GM21381 (cell line): ENCODE measurements around the gene MMD.
A peak's percentile ranks its signal among the peaks of the same experiment; 100 is the strongest.

ENCODE experiments used
- ATAC-seq: cut with Tn5 transposase; IDR thresholded peaks from one replicate; pipeline ENCODE4 v1.9.1; 2021; ENCODE audit warnings: mild to moderate bottlenecking, moderate library complexity; ENCODE audit not compliant: unreplicated experiment

MMD gene

DNA sequence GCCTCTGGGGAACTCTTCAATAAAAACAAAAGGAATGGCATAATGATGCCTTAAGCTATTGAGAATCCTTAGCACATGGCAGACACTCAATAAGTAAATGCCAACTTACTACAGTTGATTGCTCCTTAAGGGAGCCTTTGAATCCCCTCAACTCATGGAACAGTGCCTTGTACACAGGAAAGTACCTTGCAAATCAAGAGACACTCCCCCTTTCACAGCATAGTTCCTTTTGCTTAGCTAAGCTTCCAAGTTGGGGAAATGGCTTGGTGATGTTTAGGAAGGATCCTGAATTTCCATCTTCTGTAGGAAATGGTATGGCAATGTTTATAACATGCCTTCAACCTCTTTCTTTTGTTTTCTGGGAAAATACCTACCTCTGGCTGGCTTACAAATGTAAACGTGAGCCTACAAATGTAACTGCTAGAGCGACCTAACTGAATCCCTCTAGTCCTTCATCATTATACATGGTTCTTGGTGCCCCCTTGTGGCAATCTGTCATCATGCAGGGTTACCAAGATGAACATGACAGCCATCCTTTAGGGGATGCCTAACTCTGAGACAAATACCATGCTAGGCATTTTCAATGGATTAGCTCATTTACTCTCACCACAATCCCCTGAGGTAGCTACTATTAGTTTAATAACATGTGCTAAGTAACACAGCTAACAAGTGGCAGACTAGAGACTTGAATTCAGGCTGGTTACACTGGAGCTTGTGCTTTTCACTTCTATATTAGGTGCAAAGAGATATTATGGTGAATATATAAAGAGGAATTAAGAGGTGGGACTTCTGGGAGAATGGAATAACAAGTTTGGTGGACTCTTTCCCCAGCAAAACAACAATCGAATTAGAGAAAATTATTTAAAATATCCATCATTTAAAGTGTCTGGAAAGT, 65.0 kb downstream of the MMD start:
- ATAC-seq = peak; percentile 95

DNA sequence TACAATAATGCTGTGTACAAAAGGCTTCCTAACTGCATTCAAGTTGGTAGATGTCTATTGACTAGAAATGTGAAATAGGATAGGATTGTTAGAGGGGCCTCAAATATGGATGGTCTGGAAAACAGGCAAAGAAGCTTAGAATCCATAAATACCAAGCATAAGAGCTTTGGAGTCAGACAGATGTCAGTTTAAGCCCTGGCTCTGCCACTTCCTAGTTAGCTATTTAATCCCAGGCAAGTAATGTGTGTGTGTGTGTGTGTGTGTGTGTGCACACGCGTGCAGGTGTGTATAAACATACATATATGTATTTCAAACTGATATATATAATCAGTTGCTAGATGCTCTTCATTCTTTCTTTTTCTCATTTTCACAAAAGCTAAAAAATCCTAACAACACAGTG, 66.7 kb downstream of the MMD start:
- ATAC-seq = no peak

DNA sequence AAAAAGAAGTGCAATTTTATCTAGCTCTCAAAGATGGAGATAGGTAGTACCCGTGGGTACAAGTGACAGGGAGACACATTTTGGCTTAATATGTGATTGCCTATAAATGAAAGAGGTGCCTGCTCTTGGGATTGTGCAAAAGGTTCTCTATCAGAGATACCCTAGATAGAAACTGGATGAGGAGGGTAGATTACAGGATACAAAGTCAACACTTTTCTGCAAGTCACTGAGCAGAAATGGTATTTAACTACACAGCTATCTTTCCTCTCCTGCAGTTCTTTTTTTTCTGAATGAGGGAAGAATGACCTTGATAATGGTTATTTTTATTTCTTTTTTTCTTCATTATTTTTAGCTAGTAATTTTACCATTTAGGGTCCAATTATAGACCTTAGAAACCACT, 67.6 kb downstream of the MMD start:
- no peak for ATAC-seq

DNA sequence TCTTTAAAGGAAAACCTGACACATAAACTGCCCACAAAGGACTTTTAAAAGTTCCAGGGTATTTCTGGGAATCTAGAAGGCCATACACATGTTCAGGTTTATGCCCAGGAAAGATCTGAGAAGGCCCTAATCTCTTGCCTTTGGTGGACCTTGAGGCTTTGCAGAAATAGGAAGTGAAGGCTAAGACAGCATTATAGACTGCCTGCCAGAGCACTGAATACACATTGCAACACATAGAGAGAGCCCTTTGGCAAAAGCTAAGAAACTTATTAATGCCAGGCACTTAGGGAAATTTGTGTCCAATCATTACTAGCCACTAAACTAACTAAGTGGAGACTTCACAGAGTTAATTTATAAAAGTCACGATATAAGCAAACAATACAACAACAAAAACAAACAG, 70.4 kb downstream of the MMD start:
- no peak for ATAC-seq

DNA sequence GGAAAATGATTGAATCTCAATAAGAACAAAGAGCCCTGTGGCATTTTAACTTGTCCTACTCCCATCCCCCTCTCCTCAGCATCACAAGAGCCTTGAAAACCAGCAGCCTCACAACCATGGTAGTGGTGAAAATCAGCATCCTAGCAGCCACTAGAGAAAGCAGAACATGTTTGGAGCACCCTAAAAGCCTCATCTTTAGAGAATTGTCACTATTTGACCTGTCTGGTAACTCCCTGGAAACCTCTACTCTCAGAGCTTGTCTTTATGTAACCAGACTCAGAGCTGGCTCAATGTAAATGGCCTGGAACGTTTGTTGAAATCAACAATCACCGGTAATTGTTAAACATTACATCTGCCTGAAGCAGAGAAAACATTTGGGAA, 70.8 kb downstream of the MMD start:
- ATAC-seq = no peak

DNA sequence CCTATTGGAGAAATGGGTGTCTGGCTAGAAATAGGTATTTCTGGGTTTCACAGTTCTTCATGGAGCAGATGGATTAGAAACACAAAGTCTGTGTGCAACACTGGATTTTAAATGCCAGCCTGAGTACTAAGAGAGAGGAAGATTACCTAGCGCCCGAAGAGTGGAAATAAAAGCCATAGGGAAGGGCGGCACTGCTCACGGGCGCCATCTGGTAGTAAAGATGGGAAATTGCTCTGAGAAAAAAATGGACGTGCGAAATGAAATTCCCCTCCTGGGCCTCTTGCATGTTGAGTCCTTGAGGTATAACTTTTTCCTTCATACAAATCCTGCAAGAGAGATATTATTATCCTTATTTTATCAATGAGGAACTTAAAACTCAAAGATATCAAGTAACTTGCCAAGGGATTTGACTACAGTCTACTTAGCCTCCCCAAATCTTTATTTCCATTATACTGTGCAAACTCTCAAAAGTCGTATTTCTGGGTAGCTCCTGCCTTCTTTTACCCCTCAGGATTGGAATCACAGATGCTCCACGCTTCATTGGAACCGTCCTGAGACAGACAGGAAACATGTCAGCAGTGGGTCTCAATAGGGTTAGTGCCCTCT, 72.8 kb downstream of the MMD start:
- peak; percentile 63 for ATAC-seq

DNA sequence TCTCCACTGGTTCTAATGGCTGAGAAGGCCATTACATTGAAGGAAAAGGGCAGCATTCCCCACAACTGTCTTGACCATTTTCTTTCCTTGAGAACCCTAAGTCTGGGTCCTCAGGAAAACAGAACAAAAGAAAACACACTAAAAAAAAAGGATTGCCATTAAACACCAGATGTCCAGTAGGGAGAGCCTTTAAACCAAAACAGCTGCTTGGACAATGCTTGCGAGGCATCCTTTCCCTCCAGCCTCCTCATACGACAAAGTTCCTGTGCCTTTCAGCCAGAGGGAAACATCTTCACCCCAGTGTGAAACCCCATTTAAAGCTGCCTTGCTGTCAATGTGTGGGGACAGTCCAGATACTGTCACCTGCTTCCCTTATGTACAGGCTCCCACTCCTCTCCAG, 74.3 kb downstream of the MMD start:
- ATAC-seq = no peak

DNA sequence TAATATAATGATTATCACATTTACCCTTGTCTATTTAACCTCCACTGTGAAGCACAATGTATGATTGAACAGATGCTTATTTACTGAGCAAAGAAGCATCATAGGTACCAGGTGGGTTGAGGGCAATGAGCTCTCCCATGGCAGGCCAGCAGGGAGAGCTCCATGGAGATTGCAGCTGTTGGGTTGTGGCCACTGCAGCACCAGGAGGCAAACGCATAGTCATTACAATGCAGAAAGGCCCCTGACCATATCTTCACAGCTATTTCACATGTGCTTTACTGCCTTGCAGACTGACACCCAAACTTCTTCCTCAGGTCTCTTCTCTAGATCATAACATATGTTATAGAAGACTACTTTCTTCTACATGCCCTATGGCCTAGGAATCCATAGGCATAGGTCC, 75.0 kb downstream of the MMD start:
- ATAC-seq = no peak

DNA sequence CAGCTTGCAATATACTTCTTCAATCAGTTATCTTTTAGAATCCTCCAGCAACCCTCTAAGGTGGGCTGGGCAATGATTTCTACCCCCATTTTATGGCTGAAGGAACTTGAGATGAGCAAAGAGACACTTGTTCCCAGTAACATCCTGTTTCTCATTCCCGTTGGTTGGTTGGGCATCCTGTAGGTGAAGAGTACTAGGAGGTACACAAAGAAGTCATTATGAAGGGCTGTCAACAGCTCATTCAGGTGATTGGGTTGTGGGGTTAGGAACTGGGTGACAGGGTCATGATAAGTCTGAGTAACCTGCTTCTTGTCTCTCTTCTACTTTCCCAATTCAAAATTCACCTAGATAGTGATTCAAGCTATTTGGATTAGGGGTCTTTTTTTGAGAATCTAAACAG, 76.5 kb downstream of the MMD start:
- no peak for ATAC-seq

DNA sequence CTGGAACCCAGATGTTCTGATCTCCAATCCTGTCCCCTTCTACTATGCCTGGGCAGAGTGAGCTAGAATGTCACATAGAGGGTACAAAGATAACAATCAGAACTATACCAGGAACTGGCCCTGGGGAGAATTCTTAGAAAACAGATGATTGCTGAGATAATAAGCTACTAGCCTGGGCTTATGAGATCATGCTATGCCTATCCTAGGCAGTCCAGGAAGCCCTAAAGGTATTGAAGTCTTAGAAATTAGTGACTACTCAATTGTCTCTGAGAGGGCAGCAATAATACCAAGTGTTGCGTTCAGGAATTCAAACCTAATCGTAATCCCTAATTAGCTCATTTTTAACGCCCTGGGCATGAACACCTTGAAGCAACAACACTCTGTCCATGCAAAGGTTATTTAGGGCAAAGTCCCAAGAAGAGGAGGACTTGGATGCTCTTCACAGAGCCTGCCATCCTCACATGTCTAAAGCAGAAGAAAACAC, 77.1 kb downstream of the MMD start:
- ATAC-seq = no peak

DNA sequence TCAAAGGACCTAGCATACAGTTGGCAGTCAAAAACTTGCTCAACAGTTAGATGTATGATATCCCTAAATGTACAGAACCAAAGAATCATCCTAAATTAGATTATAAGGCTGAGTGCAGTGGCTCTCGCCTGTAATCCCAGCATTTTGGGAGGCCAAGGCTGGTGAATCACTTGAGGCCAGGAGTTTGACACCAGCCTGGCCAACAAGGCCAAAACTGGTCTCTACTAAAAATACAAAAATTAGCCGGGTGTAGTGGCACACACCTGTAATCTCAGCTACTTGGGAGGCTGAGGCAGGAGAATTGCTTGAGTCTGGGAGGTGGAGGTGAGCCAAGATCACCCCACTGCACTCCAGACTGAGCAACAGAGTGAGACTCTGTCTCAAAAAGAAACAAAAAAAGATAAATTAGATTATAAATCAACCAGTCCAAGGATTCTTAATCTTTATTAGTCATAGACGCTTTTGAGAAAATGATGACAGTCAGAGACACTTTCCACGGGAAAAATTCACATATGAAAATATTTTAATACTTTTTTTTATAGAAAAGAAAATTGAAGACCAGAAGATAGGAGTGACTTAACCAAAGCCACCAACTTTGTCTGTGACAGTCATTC, 77.6 kb downstream of the MMD start:
- no peak for ATAC-seq

DNA sequence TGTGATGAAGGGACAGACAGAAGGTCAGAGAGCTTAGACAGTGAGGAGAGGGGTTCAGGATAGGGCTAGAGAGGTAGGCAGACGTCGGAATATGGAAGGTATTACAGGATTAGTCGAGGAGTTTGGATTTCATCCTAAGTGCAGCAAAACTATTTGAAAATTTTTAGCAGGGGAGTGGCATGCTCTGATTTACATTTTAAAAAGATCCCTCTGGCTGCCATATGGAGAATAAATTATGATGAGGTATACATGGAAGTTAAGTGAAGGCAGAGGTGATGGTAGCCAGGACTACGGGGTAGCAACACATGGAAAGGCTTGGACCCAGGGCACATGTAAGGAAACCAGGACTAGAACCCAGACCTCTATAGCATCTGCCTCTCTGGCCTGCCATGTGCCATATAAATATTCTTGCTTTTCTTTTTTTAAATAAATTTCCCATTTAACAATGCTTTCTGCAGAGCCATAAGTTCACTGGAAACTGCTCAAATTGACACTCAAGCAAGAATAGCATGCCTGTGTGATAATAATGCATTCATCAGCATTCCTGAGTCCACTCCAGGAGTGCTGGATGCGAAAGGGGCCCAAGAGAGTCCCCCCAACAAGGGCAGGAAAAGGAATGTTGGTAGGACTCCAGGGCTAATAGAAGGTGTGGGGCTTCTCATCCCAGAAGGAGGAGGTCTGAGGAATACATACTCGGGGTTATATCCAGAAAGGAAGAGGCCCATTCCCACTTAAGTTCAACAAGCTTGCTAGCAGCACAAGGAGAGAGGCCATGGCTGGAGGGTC, 78.6 kb downstream of the MMD start:
- no peak for ATAC-seq
